ENCODE results near the gene ZBTB11. TPM values are rescaled to one million over a fixed set of nuclear protein-coding genes. Genes with fewer than 3 reads are reported as not detected.
A peak's percentile ranks its signal among the peaks of the same experiment; 100 is the strongest.

The ZBTB11 gene
- total and polyA plus RNA-seq, 9 of the 15 experiments (the other 6 are each of a cell fraction or from before 2014, with no cell fraction given), result 6.2 to 31.9 (median 21.4) TPM

- TF ChIP-seq TFAP4 (CRISPR knock-in tag; IDR thresholded peaks at IDR 0.05; ENCODE audit: borderline replicate concordance) (no peak), EP300 (IDR thresholded peaks at IDR 0.05; ENCODE audit: low read length) (peak; percentile 61), ZNF174 (CRISPR knock-in tag; IDR thresholded peaks at IDR 0.05) (no peak), ZNF24 (IDR thresholded peaks at IDR 0.05) (peak; percentile 78), ARID1B (IDR thresholded peaks at IDR 0.05) (peak; percentile 31; the same call in 1 of the 2 replicates), ESRRA (IDR thresholded peaks at IDR 0.05; ENCODE audit: borderline replicate concordance, low read depth) (peak; percentile 74), JUND (IDR thresholded peaks at IDR 0.05; ENCODE audit: borderline replicate concordance, low read depth, low read length) (0 out of 2 replicates have a peak, but pooled peaks have one; percentile 5), JUND (tag; IDR thresholded peaks at IDR 0.05; ENCODE audit: borderline replicate concordance, low read depth, low read length) (no peak; the same call in 2 of the 3 replicates), RBM25 (IDR thresholded peaks at IDR 0.05; ENCODE audit: low read depth, low read length, severe bottlenecking) (no peak), ZNF592 (IDR thresholded peaks at IDR 0.05) (peak; percentile 57; the same call in 1 of the 2 replicates)
Measured at GRCh38 chr3:101629219-101629618, 47.7 kb downstream of the ZBTB11 start (continued).

Data from K562 (cell line).